Esophagus squamous epithelium (tissue), 4 donors: Measurements from ENCODE around the gene EFCAB6.

Experiments used
- POLR2A ChIP-seq, 4 donors: fragments of 450-650 bp; IDR thresholded peaks; one replicate each; pipeline ENCODE4 v1.6.1; 2017; ENCODE audit warnings: antibody characterized with exemption in 4 of 4, mild to moderate bottlenecking in 4 of 4, moderate library complexity in 3 of 4
- TF ChIP-seq, protein P1 (sequence below), 6 experiments: fragments of 450-650 bp in 4 of 6; fragments of 200-600 bp in 2 of 6; sonication (generic) in 2 of 6; IDR thresholded peaks; one replicate each; pipeline ENCODE4 v1.5.1; 2016 to 2019; ENCODE audit warnings: antibody characterized with exemption in 6 of 6, mild to moderate bottlenecking in 4 of 6, moderate library complexity in 4 of 6

DNA sequence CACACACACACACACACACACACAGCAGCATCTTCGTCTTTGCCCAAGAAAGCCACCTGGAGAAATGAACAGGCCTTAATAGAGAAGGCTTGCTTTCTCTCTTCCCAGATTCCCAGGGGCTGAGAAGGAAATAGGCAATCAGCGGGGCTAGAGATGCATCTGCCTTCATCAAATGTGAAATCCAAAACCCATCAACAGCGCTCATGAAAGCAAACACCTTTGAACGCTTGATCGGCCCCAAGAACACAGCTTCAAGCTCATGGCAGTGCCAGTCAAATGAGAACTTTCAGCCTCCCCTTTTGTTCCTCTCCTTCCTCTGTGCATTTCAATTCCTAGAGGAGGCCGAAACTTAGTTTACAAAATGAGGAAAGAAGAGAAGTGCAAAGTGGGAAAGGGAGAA lies 122.7 kb downstream of the EFCAB6 start:
- TF ChIP-seq, protein P1, sequence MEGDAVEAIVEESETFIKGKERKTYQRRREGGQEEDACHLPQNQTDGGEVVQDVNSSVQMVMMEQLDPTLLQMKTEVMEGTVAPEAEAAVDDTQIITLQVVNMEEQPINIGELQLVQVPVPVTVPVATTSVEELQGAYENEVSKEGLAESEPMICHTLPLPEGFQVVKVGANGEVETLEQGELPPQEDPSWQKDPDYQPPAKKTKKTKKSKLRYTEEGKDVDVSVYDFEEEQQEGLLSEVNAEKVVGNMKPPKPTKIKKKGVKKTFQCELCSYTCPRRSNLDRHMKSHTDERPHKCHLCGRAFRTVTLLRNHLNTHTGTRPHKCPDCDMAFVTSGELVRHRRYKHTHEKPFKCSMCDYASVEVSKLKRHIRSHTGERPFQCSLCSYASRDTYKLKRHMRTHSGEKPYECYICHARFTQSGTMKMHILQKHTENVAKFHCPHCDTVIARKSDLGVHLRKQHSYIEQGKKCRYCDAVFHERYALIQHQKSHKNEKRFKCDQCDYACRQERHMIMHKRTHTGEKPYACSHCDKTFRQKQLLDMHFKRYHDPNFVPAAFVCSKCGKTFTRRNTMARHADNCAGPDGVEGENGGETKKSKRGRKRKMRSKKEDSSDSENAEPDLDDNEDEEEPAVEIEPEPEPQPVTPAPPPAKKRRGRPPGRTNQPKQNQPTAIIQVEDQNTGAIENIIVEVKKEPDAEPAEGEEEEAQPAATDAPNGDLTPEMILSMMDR (IDR thresholded peaks at IDR 0.05), result no peak
- no peak for TF ChIP-seq POLR2A (IDR thresholded peaks at IDR 0.05)
